ENCODE results near the gene NFIX. TPM values are rescaled to one million over a fixed set of nuclear protein-coding genes. Genes with fewer than 3 reads are reported as not detected.

Gene NFIX
- total and polyA plus RNA-seq, 9 of the 15 experiments (the other 6 are each of a cell fraction or from before 2014, with no cell fraction given): 0.28 to 26.8 (median 5.4) TPM

GRCh38 chr19:12994701-12995595 lies at the start of gene NFIX (continued):
- TF ChIP-seq MAZ (CRISPR knock-in tag; conservative IDR thresholded peaks at IDR 0.05 in 1 of 2, IDR thresholded peaks at IDR 0.05 in 1 of 2) (peak in 1 of 2 experiments; percentile 62; a peak in 2 of 4 replicates), CREM (IDR thresholded peaks at IDR 0.05; ENCODE audit: low read depth) (peak; percentile 59; the same call in 1 of the 2 replicates), TCF15 (CRISPR knock-in tag; IDR thresholded peaks at IDR 0.05) (no peak), HCFC1 (IDR thresholded peaks at IDR 0.05; ENCODE audit: low read depth, low read length) (no peak), MTA3 (IDR thresholded peaks at IDR 0.05; ENCODE audit: borderline replicate concordance) (peak; percentile 72; the same call in 1 of the 2 replicates), PHB2 (IDR thresholded peaks at IDR 0.05; ENCODE audit: low read depth) (0 out of 2 replicates have a peak, but pooled peaks have one; percentile 29), NFYB (IDR thresholded peaks at IDR 0.05; ENCODE audit: extremely low read depth, insufficient read length) (no peak), NR2C2 (CRISPR knock-in tag; IDR thresholded peaks at IDR 0.05) (0 out of 2 replicates have a peak, but pooled peaks have one; percentile 28), NR2C2 (tag; IDR thresholded peaks at IDR 0.05) (no peak), ZNF143 (CRISPR knock-in tag; IDR thresholded peaks at IDR 0.05) (peak; percentile 40; the same call in 1 of the 2 replicates), C11orf30 (IDR thresholded peaks at IDR 0.05; ENCODE audit: low read depth) (no peak), ZNF263 (CRISPR knock-in tag; IDR thresholded peaks at IDR 0.05; ENCODE audit: borderline replicate concordance) (no peak), ZNF12 (CRISPR knock-in tag; IDR thresholded peaks at IDR 0.05) (no peak), ZKSCAN8 (CRISPR knock-in tag; IDR thresholded peaks at IDR 0.05) (no peak), RBFOX2 (IDR thresholded peaks at IDR 0.05; ENCODE audit: low read depth, low read length) (peak; percentile 43; the same call in 1 of the 2 replicates), POLR2AphosphoS5 (IDR thresholded peaks at IDR 0.05; ENCODE audit: control insufficient read depth, insufficient read depth, low read depth, low read length) (no peak), CBFA2T3 (IDR thresholded peaks at IDR 0.05) (no peak), FUS (optimal IDR thresholded peaks at IDR 0.05; ENCODE audit: low read depth, low read length) (no peak), MLLT1 (IDR thresholded peaks at IDR 0.05) (peak; percentile 25 to 59; a peak in 1 of 4 replicates), MBD2 (IDR thresholded peaks at IDR 0.05; ENCODE audit: borderline replicate concordance, low read depth) (no peak), L3MBTL2 (IDR thresholded peaks at IDR 0.05) (peak; percentile 74)
